A549 (cell line): ENCODE data around the gene IFT74.

Source experiments
- ELK1 ChIP-seq: fragments of 150-350 bp; IDR thresholded peaks from 2 replicates; pipeline ENCODE4 v1.6.1; 2014; ENCODE audit warnings: low read depth, mild to moderate bottlenecking, low read length
- TF ChIP-seq, protein P1 (sequence below): IDR thresholded peaks from 2 replicates; pipeline ENCODE4 v1.6.1; 2012

DNA sequence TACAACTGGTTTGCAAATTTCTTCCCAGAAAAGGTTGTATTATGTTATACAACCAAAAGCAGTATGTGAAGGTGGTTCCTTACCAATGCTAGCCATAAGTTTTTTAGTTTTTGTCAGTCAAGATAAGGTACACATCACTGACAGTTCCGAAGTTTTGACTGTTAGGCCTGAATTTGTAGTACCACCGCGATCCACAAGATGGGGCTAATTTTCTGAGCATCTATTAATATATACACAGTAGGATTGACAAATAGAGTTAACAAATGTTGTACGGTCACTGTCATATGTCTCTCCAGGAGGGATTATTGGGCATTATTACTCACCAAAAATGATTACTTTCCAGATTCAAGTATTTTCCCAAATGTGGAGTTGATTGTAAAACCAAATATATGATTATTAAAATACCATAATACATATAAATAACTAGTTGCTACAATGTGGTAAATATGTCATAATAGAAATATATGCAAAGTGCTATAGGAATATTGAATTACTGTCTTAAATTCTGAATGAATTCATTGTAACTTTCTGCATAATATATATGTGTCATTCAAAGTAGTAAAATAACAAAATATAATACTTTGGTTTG is 77.7 kb downstream of the IFT74 start:
- TF ChIP-seq, protein P1, sequence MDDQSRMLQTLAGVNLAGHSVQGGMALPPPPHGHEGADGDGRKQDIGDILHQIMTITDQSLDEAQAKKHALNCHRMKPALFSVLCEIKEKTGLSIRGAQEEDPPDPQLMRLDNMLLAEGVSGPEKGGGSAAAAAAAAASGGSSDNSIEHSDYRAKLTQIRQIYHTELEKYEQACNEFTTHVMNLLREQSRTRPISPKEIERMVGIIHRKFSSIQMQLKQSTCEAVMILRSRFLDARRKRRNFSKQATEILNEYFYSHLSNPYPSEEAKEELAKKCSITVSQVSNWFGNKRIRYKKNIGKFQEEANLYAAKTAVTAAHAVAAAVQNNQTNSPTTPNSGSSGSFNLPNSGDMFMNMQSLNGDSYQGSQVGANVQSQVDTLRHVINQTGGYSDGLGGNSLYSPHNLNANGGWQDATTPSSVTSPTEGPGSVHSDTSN: no peak
- no peak for TF ChIP-seq ELK1
